Left lung (tissue), 10 donors: ENCODE results near the gene CNDP1. TPM values are rescaled to one million over a fixed set of nuclear protein-coding genes. Genes with fewer than 3 reads are reported as not detected.

Experiments
- ATAC-seq: fragments of 200-7000 bp; cut with Tn5 transposase; one replicate; pipeline ENCODE4 v1.9.1; 2020; ENCODE audit warnings: moderate library complexity
- DNase-seq, 4 donors: peaks; one replicate each; pipeline ENCODE4 v3.0.0-alpha.2; 2013 to 2020
- H3K27ac ChIP-seq, 2 donors: fragments of 200-600 bp; sonication (generic) in 1 of 2; one replicate each; pipeline versions ENCODE4 v1.5.0 to v1.8.0; 2020 to 2021
- H3K27me3 ChIP-seq, 2 donors: fragments of 200-600 bp; sonication (generic) in 1 of 2; one replicate each; pipeline versions ENCODE4 v1.5.0 to v1.8.0; 2020 to 2021
- H3K36me3 ChIP-seq, 2 donors: fragments of 200-600 bp; sonication (generic) in 1 of 2; one replicate each; pipeline versions ENCODE4 v1.5.0 to v1.8.0; 2020 to 2021
- H3K4me1 ChIP-seq, 2 donors: fragments of 200-600 bp; one replicate each; pipeline ENCODE4 v1.8.0; 2021
- H3K4me3 ChIP-seq, 2 donors: fragments of 200-600 bp; sonication (generic) in 1 of 2; one replicate each; pipeline versions ENCODE4 v1.5.0 to v1.8.0; 2020 to 2021; ENCODE audit warnings: mild to moderate bottlenecking in 1 of 2
- H3K9me3 ChIP-seq, 2 donors: fragments of 200-600 bp; sonication (generic) in 1 of 2; one replicate each; pipeline versions ENCODE4 v1.5.0 to v1.8.0; 2020 to 2021
- intact Hi-C, 2 donors: fragments of 100-400 bp; cut with DNase I; formaldehyde crosslinking; loops; one replicate each; pipeline versions ENCODE4 v1.11.2 to v1.14.2; 2022
- polyA plus RNA-seq, 6 donors: library from polyadenylated mRNA; unstranded; fragments of 120-200 nt; gene quantifications; one replicate each; pipeline ENCODE4 v1.2.1, GENCODE V29; 2013; ENCODE audit not compliant: insufficient read length in 6 of 6
- total RNA-seq, 2 donors: library from RNA; stranded (reverse); fragmentation: NEBNext Ultra II Directional; extraction: Animal tissue kit (Norgen Biotek cat#: 25700); gene quantifications; one replicate each; pipeline ENCODE4 v1.2.1, GENCODE V29; 2021
- TF ChIP-seq, protein P1 (sequence below), 2 donors: fragments of 200-600 bp; sonication (generic) in 1 of 2; IDR thresholded peaks; one replicate each; pipeline versions ENCODE4 v1.5.0 to v1.8.0; 2021; ENCODE audit warnings: antibody characterized with exemption in 2 of 2
- donor health status: DM: no; HTN: yes; CAD: no.
- donor health status: DM: no; HTN: no; CAD: no.

CNDP1 gene
- total and polyA plus RNA-seq, 8 donors: 0.20 to 0.56 (median 0.37) TPM; not detected in 2

DNA sequence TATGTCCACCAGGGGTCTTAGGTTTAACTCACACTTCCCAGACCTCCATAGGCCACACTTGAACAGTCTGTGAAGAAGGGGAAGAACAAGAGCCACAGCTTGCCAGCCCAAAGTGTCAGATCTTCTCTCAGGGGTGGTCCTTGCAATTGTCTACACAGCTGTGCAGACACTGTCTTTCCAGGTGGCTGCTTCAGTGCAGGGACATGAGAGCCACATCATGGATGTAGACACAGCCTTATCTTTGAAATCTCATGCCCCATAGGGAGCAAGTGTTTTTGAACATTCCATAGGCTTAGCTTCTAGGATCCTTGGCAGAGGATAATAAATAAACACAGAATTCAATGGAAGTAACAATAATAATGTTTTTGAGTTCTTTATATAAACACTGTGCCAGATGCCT lies 70.1 kb downstream of the CNDP1 start:
- TF ChIP-seq, protein P1, sequence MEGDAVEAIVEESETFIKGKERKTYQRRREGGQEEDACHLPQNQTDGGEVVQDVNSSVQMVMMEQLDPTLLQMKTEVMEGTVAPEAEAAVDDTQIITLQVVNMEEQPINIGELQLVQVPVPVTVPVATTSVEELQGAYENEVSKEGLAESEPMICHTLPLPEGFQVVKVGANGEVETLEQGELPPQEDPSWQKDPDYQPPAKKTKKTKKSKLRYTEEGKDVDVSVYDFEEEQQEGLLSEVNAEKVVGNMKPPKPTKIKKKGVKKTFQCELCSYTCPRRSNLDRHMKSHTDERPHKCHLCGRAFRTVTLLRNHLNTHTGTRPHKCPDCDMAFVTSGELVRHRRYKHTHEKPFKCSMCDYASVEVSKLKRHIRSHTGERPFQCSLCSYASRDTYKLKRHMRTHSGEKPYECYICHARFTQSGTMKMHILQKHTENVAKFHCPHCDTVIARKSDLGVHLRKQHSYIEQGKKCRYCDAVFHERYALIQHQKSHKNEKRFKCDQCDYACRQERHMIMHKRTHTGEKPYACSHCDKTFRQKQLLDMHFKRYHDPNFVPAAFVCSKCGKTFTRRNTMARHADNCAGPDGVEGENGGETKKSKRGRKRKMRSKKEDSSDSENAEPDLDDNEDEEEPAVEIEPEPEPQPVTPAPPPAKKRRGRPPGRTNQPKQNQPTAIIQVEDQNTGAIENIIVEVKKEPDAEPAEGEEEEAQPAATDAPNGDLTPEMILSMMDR (IDR thresholded peaks at IDR 0.05): no peak
- H3K4me3 ChIP-seq: no peak overlapping the region
- no peaks in the 10 kb centered on the region for H3K9me3 ChIP-seq
- no peaks in the 10 kb centered on the region for H3K36me3 ChIP-seq
- ATAC-seq (no peak), DNase-seq (no peak)
- intact Hi-C loops: no loop called here
- H3K4me1 ChIP-seq: peaks cover 4 to 7% of the 10 kb centered on the region in 2 donors
- no peak overlapping the region for H3K27ac ChIP-seq
- no peaks in the 10 kb centered on the region for H3K27me3 ChIP-seq

DNA sequence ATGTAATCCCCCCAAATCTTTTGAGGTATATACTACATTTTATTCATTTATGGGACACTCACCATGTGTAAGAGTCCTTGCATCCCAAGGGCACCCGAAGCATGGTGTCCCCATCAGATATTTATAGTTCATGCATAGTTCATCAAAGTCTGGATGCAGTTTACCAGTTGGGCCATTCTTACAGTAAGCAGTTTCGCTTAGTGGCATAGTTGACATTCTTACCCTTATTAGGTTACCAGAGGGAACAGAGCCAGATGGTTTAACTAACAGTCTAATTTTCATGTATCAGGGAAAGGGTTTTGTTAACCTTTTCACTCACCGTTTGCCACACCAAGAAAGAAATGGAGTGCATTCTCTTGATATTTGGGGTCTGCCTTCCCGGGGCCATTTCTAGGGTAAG lies 70.5 kb downstream of the CNDP1 start:
- Histone ChIP-seq H3K27me3 (no peaks in the 10 kb centered on the region), H3K27ac (no peak overlapping the region), H3K9me3 (no peaks in the 10 kb centered on the region), H3K4me1 (peaks cover 4% of the 10 kb centered on the region in 2 donors), H3K4me3 (no peak overlapping the region), H3K36me3 (no peaks in the 10 kb centered on the region)
- intact Hi-C loops: no loop called here
- peak; percentile 64 for ATAC-seq
- no peak for DNase-seq
- TF ChIP-seq, protein P1 (IDR thresholded peaks at IDR 0.05): no peak

DNA sequence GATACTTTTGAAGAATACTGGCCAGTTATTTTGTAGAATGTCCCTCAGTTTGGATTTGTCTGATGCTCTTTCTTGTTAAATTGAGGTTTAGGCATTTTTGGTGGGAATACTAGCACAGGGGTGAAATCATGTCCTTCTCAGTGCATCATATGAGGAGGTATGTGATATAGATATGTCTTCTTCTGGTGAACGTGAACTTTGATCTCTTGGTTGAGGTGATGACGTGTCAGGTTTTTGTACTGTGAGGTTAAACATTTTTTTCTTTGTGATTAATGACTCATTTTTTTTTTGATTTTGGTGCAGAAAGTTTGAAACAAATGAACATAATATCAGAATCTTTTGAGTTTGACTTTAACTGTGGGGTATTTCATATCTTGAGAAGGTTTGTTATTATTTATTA lies 74.4 kb downstream of the CNDP1 start:
- TF ChIP-seq, protein P1 (IDR thresholded peaks at IDR 0.05): no peak
- no peaks in the 10 kb centered on the region for H3K36me3 ChIP-seq
- H3K9me3 ChIP-seq: no peaks in the 10 kb centered on the region
- no peak overlapping the region for H3K4me3 ChIP-seq
- intact Hi-C loops: no loop called here
- no peaks in the 10 kb centered on the region for H3K27me3 ChIP-seq
- DNase-seq: no peak
- H3K27ac ChIP-seq: no peak overlapping the region
- H3K4me1 ChIP-seq: peaks cover 4 to 14% of the 10 kb centered on the region in 2 donors
- no peak for ATAC-seq

DNA sequence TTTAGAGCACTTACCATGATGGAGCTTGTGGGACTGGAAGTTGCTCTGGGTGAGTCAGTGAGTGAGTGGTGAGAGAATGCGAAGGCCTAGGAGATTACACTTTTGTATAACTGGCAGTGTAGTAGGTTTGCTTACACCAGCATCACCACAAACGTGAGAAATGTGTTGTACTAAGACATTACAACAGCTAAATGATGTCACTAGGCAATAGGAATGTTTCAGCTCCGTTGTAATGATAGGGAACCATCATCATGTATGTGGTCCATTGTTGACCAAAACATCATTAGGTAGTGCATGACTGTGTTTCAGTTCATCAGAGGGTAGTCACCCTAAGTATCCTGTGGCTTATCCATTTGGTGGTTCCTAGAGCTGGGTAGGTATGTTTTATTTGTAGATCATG lies 75.2 kb downstream of the CNDP1 start:
- Histone ChIP-seq H3K27me3 (no peaks in the 10 kb centered on the region), H3K4me1 (peaks cover 4 to 14% of the 10 kb centered on the region in 2 donors), H3K36me3 (no peaks in the 10 kb centered on the region), H3K4me3 (no peak overlapping the region), H3K27ac (no peak overlapping the region), H3K9me3 (peaks cover 0 to under 1% of the 10 kb centered on the region in 2 donors)
- no peak for ATAC-seq
- no peak for DNase-seq
- TF ChIP-seq, protein P1 (IDR thresholded peaks at IDR 0.05): no peak
- intact Hi-C loops: no loop called here

DNA sequence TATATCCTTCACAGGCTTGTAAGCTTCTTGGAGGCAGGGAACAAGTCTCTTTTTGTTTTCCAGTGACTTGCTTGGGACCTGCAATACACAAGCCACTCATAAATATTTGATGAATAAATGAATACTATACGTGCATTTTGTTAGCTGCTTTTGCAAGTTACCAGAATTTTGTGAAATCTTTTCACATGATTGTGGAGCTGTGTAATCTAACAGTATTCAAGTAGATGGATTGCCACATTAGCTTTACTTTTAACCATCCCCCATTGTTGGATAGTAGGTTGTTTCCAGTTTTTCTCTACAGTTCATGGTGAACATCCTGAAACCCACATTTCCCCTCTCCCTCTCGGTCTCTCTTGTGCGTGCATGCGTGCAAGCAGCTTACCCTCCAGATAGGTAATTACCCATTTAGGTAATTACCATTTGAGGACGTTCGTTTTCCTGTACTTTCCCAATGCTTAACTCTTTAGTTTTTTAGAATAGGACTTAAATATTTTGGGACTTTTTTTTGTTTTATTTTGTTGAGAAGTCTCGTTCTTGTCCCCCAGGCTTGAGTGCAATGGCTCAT lies 75.8 kb downstream of the CNDP1 start:
- Histone ChIP-seq H3K4me1 (peaks cover 0 to 10% of the 10 kb centered on the region in 2 donors), H3K27me3 (no peaks in the 10 kb centered on the region), H3K27ac (no peak overlapping the region), H3K36me3 (no peaks in the 10 kb centered on the region), H3K4me3 (no peak overlapping the region), H3K9me3 (peaks cover 0 to 3% of the 10 kb centered on the region in 2 donors)
- TF ChIP-seq, protein P1 (IDR thresholded peaks at IDR 0.05): no peak
- no peak for ATAC-seq
- intact Hi-C loops: no loop called here
- no peak for DNase-seq
